ENCODE results near the gene MFAP2.
A peak's percentile ranks its signal among the peaks of the same experiment; 100 is the strongest.

Gene MFAP2

DNA sequence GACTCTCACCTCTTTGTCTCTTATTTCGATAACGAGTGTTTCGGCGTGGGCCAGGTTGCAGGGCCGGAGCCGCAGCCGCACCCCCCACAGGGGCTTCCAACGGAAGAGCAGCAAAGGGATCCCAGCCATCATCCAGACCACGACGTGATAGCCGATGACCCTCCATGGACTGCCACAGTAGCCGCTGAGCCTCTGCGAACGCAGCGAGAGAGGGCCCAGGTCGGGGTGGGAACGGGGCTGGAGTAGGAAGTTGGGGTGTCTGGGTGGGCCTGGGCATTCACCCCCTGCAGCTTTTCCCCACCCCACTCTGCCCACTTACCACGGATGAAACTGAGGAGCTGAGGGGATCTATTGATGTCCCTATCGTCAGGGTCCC lies 24.9 kb upstream of the MFAP2 start:
- no peak for ATAC-seq

DNA sequence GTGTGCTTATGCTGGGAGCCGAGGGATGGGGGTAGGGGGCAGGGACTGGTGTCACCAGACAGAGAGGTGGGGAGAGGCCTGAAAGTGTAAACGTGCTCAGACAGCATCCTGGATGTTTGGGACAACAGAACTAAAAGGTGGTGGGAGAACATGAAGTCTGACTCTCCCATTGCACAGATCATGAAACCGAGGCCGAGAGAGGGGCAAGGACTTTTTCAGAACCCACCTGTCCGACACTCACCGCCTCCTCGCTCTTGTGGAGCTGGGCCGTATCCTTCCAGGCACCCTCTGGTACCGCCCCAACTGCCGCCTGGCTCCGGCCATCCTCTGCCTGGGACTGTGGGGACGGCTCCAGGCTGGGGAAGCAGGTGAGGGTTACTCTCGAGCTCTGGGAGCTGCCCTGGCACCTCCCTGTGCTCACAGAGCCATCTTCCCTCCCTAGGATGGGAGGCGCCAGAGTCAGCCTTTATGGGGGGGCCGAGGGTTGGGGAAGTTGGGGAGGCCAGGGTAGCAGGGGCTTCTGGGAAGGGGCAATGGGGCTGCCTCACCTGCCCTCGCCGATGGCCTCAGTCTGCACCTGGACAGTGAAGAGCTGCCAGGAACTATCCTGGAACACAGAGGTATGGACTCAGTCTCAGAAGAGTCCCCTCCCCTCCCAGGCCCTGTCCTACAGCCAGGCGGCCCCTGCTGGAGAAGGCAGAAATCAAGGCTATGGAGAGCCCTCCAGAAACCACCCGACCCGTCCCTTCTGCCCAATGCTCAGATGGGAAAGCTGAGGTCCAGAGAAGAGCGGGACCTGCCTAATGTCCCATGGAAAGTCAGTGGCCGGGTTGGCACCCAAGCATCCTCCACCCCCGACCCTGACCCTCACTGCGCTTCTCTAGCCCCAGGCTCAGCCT lies 24.3 kb upstream of the MFAP2 start:
- no peak for ATAC-seq

DNA sequence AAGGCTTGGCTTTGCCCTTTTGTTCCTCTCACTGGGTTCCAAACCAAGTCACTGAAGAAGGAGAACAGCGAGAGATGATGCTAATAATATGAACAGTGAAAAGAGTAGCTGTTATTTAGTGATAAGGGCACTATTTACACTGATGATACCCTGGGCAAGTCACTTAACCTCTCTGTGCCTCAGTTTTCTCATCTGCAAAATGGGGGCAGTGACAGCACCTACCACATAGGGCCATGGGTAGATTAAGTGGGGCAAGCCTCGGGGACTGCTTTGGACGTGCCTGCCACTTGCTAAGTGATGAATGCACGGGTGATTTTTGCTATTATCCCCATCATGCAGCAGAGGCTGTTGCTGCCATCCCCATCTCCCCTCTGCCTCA lies 22.1 kb upstream of the MFAP2 start:
- no peak for ATAC-seq

DNA sequence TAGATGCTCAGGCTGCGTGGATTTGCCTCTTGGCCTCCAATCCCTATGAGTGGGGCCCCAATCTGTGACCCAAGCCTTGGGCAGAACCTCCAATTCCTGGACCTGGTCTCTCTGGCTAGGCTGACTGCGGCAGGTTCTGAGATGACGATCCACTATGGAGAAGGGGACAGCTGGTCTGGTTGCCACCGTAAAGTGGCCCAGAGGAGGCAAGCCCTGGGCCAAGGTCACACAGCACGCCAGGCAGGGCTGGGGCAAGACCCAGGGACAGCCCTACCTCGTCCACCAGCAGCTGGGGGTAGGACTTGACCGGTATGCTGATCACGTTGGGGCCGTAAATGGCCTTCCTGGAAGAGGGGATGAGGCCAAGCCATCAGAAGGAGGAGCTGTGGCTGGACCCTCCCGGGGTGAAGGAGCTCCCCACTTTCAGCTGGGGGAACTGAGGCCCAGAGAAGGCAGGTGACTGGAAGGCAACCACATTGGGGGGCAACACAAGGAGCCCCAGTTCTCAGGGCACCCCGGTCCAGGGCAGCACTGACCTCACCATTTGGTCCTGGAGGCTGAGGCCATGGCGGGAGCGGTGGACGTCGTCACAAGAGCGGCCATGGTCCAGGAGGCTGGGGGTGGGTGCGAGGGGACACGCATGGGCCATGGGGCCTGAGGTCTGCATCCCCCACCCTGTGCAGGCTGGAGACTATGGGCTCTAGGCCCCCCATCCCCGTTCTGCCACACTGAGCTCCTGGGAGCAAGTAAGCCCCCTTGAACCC lies 21.5 kb upstream of the MFAP2 start:
- ATAC-seq = no peak

DNA sequence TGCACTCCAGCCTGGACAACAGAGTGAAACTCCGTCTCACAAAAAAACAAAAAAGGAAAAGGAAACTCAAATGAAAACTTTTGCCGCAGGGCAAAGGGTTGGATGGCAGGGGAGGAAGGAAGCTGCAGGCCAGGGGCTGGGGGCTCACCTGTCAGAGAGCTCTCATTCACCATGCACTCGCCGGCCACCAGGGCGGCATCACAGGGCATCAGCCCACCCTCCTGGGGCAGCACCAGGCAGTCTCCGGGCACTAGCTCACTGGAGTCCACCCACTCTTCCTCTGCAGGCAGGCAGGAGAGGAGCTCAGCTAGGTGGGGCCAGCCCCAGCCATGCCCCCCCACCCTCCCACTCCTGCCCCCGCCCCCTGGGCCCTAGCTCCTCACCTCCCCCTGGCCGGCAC lies 19.4 kb upstream of the MFAP2 start:
- no peak for ATAC-seq

DNA sequence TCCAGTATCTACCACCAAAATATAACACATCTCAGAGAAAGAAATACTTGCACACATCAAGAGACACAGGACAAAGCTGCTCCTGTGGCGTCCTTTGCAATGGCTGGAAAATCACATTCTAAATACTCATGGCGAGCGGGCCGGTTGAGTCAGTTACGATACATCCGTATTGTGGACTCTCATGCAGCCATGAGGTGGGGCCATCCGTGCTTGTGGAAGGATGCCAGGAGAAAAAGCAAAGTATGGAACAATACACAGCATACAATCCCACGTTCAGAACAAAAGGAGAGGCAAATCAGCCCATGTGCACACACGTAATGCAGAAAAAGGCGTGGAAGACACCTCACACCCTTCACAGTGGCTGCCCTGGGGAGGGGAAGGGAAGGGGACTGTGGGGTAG lies 18.2 kb upstream of the MFAP2 start:
- ATAC-seq = no peak

DNA sequence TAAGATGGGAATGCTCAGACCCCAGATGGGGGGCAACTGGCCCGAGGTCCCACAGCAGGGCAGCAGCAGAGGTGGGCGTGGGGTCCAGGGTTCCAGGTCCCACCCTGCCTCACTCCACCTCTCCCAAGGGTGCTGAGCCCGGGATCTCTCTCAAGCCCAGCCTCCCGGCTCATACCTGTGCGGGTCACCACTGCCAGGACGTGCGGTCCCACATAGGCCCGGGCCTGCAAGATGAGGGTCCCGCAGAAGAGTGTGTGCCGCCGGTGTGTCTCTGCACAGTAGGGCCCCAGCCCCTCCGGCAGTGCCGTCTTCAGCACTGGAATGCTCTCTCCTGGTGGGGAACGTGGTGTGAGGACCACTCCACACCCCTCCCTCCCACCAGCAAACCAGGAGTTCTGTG lies 16.4 kb upstream of the MFAP2 start:
- ATAC-seq = no peak

DNA sequence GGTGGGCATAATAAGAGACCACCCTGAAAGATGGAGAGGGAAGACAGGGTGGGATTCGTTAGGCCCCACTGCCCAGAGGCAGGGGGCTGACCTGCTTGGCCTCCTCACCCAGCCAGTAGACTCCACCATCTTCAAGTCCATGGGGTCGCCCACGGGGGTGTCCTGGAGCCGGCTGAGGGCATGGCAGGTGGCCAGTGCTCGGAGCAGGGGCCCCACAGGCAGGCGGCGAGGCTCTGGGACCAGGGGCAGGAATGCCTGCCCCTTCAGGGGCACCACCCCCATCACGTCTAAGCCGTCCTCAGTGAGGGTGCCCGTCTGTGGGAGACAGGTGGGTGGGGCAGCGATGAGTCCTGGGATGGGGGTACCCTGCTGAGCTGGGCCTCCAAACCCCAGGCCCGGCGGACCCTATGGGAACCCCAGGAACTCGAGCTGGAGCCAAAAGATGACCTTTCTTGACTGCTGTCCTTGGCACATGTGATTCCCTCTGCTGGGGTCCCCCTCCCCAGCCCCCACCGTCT lies 13.2 kb upstream of the MFAP2 start:
- no peak for ATAC-seq

DNA sequence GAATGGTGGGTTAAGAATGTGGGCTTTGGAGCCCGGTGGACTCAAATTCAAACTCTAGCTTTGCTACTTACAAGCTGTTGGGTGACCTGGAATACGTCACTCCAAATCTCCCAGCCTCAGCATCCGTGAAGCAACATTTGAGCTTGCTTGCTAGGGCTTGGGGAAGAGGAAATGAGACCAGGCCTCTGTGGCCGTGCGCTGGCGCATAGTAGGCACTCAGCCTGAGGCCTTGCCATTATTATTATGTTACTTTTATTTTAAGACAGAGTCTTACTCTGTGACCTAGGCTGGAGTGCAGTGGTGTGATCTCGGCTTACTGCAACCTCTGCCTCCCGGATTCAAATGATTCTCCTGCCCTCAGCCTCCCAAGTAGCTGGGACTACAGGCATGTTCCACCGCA lies 12.3 kb upstream of the MFAP2 start:
- no peak for ATAC-seq

DNA sequence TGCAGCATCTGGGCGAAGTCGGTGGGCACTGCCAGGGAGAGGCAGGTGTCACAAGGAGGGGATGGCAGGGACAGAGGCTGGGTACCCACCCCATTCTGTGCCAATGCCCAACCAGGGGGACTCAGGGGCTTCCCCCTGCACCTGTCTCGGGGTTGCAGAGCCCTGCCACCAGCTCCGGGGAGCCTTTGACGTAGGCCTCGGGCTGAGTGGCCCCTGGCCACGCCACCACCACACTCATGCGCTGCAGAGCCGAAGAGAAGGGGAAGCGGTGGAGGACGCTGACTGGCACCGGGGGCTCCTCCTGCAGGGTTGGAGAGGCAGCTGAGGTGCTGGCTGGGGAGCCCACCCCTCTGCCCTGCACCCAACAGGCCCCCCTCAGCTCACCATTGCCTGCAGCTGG lies 11.7 kb upstream of the MFAP2 start:
- ATAC-seq = no peak

DNA sequence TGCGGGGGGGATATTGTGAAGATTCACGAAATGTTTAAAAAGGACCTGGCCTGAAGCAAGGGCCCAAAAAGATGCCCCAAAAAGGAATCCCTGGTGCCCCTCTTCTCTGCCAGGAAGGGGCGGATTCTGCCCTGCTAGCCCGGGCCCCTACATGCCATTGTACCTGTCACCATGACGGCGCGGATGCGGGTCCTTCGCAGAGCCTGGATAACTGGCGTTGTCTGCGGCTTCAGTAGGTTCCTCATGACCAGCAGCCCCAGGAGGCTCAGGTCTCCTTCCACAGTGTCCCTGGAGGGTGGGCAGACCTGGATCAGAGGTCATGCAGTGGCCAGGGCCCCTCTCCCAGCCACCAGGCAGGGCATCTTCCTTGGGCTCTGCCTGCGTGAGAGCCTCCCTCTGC lies 11.2 kb upstream of the MFAP2 start:
- no peak for ATAC-seq

DNA sequence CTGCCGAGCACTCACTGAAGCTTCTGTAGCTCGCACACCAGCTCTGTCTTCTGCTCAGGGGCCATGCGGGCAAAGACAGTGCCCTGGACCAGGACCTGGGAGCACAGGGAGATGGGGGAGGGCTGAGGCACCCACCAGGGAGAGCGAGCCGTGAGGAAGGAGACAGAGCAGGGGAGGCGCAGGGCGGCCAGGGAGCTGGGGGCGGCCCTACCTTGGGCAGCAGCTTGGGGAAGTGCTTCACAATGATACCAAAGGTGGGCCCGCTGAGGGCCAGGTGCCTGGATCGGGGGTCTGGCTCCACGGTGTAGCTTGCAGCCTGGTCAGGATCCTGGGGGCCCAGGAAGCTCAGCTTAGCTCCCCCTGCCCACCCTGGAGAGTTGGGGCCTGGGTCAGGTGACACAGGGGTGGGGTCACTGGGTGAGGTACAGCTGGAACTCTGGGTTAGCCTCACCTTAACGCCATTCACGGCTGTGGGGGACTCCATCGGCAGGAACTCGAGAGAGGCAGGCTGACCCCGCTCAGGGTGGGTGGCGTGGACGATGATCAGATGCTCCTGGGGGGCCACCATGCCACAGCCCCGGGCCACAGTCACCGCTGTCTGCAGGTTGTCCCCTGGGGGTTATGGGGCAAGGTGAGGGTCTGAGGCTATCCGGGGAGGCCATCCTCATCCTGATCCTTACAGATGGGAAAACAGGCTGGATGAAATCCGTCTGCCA lies 9.4 kb upstream of the MFAP2 start:
- no peak for ATAC-seq

DNA sequence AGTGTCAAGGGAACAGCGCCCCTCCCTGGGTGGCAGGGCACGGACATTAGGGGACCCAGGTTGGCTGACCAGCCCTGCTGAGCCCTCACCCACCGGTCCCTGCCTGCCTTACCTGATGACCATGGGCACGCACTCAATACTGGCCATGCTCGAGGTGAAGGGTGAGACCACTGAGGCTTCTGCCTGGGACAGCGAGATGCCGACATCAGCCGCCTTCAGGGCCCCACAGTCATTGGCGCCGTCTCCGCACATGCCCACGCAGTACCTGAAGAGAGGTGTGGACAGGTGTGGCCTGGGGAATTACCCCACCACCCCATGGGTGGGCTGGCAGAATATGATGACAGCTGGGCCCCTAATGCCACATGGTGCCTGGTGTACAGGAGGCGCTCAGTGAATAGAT lies 7.8 kb upstream of the MFAP2 start:
- ATAC-seq = peak in 1 of 2 donors; percentile 13

DNA sequence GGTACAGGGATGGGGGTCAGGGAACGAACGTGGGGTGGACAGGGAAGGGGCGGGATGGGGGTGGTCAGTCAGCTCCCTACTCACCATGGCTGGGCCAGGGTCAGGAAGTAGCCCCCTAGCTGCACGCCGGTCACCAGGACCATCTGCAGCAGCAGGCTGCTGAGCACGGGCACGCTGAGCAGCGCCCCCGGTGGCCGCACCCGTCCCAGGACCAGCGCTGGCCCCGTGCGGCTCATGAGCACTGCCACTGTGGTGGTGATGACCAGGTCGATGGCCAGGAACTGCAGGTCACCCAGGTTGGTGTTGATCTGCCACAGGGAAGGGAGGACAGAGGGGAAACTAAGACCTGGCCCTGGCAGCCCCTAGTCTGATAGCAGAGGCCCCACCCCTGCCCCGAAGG lies 6.5 kb upstream of the MFAP2 start:
- no peak for ATAC-seq

DNA sequence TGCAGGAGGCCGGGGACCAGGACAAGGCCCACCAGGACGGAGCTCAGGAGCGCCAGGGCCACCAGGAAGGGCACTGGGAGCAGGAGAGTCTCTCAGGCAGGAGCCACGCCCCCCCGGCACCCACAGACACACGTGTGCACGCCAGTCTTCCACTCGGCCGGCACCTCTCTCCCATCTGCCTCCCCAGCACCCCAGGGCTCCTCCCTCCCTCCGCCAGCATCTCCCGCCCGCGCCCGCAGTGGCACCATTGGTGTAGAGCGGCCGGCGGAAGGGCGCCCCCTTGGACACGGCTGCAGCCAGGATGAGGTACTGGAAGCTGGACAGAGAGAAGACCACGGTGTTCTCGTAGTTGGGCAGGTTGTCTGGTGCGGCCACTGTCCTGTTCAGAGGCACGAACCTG lies 6.1 kb upstream of the MFAP2 start:
- no peak for ATAC-seq

DNA sequence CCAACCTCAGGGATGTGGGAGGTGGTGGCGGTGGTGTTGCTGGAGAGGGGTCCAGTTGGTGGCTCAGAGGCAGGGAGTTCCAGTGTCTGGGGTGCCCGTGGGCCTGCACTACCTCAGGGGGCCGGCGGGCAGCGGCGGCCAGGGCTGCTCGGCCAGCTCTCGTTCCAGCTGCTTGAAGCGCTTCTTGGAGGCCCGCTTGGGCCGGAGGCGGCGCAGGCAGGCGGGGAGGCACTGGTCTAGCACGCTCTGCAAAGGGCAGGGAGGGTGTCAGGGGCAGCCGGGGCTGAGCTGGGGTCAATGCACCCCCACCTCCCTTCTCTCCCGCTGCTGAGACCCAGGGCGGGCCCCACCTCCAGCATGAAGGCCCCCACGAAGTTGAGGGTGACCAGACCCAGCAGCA lies 5.7 kb upstream of the MFAP2 start:
- ATAC-seq = no peak

DNA sequence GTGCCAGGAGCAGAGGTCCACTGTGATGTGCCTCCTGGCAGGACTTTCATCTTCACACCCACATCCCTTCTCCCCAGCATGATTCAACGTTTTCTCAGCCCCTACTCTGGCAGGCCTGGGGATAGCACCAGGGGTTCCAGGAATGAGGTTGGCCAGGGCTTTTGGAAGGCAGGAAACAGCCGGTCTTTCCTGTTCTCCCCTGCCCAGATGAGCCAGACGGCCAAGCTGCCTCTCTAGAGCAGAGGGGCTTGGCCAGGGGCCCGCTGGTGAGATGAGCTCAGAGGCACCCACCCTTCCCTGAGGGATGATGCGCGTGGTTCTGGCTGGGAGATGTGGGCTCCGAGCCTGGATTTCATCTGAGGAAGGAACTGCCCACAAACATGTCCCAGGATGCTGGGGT lies 4.3 kb upstream of the MFAP2 start:
- ATAC-seq = no peak

DNA sequence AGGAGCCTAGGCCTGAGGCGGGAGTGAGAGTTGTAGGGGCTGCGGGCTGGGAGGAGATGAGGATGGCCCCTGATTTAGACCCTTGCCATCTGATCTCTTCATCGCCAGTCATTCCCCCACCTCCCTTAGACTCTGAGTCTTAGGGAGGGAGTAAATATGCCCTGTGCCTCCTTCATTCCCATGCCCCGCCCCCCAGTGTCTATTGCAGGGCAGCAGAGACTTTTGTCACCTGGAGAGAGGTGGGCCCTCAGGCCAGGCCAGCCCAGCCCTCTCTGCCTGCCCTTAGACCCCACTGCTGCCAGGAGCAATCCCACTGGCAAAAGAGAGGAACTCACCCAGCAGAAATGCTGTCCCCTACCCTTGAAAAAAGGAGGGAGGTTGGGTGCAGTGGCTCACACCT lies 3.2 kb upstream of the MFAP2 start:
- no peak for ATAC-seq

DNA sequence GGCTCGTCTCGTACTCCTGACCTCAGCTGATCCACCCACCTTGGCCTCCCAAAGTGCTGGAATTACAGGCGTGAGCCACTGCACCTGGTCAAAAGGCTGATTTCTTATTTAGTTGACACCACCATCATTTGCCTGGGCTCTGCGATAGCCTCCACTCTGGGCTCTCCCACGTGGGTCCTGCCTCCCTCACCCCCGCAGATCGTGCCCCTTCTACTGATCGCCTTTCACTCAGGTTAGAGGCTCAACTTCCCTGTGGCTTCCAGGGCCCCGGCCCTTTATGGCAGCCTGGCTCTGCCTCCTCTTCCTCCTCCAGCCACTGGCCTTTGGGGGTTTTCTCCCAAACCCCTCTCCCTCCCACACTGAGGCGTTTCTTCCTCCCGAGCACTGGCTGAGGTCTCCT lies 2.5 kb upstream of the MFAP2 start:
- ATAC-seq = no peak

DNA sequence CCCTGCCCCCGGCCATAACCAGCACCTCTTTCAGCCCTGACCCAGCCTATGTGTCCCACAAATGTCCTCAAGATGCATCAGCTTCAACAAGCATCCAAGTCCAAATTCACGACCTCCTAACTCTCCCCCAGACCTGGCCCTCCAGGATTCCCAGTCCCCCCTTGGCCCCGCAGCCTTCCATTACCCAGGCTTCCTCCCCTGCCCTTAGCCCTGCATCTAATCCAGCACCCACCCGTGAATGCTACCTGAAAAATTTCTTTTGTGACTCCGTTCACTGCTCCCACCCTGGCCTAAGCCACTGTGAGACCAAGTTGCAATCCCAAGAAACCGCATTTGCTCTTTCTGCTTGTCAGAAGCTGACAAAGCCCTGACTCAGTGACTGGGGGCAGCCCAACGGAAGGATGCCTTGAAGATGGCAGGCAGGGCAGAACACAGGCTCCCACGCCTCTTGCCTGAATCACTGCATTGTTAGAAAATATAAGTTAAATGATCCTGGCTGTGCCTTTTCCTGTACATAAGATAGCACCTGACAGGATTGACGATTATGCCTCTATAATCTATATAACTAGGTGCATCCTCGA lies 939 bp upstream of the MFAP2 start:
- no peak for ATAC-seq

DNA sequence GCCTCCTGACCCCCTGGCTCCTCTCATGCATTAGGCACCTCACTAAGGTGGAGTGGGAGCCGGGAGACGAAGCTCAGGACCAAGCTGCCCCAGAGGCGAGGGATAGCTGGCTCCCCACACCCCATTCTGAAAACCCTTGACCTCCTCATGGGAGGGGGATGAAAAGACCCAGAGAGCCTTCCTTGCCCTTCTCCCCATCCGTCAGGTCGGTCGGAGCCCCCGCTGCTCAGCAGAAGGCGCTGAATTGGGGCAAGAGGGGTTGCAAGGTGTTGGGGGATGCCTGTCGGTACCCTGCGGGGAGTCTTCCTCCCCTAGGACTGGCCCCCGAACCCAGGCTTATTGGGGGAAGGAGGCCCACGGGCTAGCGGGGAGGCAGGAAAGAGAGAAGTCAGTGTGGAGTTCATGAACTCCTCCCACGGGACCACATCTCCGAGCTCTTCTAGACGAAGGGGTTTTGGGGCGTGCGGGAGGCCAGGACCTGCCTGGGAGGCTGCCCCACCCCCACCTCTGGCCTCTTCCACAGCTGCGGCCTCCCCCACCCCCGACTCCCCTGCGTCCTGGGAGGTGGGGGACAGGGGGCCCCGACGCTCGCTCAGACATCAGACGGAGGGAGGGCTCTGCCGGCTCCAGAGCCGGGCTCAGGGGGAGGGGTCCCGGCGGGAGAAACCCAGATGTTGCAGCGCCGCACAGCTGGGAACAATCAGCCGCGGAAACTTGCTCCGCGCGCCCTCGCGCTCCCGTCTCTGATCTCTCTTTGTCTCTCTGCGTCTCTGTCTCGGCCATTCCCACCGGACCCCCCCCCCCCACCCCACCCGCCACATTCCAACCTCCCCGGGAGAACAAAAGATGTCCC lies 719 bp downstream of the MFAP2 start:
- no peak for ATAC-seq
